Type B pancreatic cell (in vitro differentiated cells): ENCODE results near the gene ANKRD11. TPM values are rescaled to one million over a fixed set of nuclear protein-coding genes. Genes with fewer than 3 reads are reported as not detected.

Experiments
- DNase-seq: peaks from one replicate; pipeline ENCODE4 v3.0.0; 2021; ENCODE audit warnings: mixed read lengths; ENCODE audit not compliant: unreplicated experiment; ENCODE audit errors: extremely low spot score
- H3K27ac Mint-ChIP-seq: 2 replicates; pipeline ENCODE4 v1.8.0; 2021; ENCODE audit warnings: mild to moderate bottlenecking, mixed read lengths
- H3K27me3 Mint-ChIP-seq: 2 replicates; pipeline ENCODE4 v1.8.0; 2021; ENCODE audit warnings: mixed read lengths
- H3K36me3 Mint-ChIP-seq: 2 replicates; pipeline ENCODE4 v1.8.0; 2021; ENCODE audit warnings: mixed read lengths
- H3K4me1 Mint-ChIP-seq: one replicate; pipeline ENCODE4 v1.8.0; 2021; ENCODE audit warnings: mixed read lengths; ENCODE audit not compliant: unreplicated experiment
- H3K4me3 Mint-ChIP-seq: 2 replicates; pipeline ENCODE4 v1.8.0; 2021; ENCODE audit warnings: mild to moderate bottlenecking, mixed read lengths
- H3K9me3 Mint-ChIP-seq: 2 replicates; pipeline ENCODE4 v1.8.0; 2021; ENCODE audit warnings: mixed read lengths
- total RNA-seq: library from RNA; stranded (reverse); gene quantifications from 2 replicates; pipeline ENCODE4 v1.2.1, GENCODE V29; 2021; ENCODE audit warnings: low replicate concordance
- TF ChIP-seq, protein P1 (sequence below): fragments of 200-600 bp; sonication (generic); conservative IDR thresholded peaks from 2 replicates; pipeline ENCODE4 v1.5.0; 2021; ENCODE audit warnings: antibody characterized with exemption, mild to moderate bottlenecking

Gene ANKRD11
- total RNA-seq, 1 donor from 2014 or later = 153 TPM

DNA sequence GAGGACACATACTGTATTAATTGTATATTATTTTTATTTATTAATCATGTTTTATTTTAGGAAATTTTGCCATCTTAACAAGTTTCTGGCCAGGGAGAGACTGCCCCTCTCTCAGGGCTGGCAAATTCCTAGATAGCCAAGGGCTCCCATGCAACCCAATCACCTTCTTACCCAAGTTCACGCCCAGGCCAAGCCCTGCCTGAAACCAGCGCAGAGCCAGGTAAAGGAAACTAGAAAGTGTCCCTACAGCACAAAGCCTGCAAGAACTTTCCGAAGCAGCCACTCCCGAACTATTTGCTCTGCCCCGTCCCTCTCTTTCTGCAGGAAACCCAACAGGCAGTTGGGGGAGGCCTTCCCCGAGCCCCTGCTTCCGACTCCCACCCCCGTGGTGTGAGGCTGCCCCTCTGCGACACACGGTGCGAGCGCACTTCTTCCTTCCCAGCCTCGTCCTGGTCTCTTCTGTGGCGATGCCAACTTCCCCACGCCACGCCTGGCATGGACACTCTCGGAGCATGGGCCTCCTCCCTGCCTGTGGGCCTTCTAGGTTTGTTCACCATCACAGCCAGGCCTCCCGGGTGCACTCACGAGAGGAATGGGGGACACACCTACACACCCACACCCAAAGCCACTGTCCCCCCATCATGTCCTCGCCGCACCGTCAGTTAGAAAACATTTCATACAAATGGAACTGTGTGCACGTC lies 172.5 kb downstream of the ANKRD11 start:
- TF ChIP-seq, protein P1, sequence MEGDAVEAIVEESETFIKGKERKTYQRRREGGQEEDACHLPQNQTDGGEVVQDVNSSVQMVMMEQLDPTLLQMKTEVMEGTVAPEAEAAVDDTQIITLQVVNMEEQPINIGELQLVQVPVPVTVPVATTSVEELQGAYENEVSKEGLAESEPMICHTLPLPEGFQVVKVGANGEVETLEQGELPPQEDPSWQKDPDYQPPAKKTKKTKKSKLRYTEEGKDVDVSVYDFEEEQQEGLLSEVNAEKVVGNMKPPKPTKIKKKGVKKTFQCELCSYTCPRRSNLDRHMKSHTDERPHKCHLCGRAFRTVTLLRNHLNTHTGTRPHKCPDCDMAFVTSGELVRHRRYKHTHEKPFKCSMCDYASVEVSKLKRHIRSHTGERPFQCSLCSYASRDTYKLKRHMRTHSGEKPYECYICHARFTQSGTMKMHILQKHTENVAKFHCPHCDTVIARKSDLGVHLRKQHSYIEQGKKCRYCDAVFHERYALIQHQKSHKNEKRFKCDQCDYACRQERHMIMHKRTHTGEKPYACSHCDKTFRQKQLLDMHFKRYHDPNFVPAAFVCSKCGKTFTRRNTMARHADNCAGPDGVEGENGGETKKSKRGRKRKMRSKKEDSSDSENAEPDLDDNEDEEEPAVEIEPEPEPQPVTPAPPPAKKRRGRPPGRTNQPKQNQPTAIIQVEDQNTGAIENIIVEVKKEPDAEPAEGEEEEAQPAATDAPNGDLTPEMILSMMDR = no peak
- peaks cover 69% of the 10 kb centered on the region for H3K4me1 Mint-ChIP-seq
- no peaks in the 10 kb centered on the region for H3K9me3 Mint-ChIP-seq
- H3K36me3 Mint-ChIP-seq = peaks cover 13% of the 10 kb centered on the region
- peak overlapping the region; percentile 75 for H3K27ac Mint-ChIP-seq
- H3K4me3 Mint-ChIP-seq = no peak overlapping the region
- no peak for DNase-seq
- no peaks in the 10 kb centered on the region for H3K27me3 Mint-ChIP-seq

DNA sequence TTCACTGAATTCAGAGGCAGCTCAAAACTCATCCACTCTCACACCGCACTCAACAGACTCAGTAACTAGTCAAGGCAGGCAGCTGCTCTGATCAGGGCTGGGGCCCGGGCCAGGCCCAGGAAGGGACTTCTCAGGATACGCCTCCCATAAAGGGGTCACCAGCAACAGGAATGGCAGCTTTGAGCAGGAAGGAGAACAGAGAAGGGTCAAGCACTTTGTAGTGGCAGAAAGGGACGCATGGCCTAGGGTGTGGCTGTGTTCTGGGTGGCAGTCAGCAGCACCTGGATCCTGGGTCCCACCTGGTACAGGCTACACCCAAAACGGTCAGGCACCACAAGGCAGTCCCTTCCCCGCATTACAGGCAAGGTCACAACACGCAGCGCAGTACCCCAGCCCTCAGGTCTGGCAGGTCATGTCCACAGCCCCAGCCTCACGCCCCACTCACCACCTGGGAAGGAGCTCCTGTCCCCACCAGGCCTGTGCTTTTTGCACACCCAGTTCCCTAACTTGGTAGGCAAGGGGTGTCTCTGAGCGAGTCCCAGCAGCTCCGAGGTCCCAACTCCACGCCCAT lies 173.2 kb downstream of the ANKRD11 start:
- Mint-ChIP-seq H3K9me3 (no peaks in the 10 kb centered on the region), H3K36me3 (peaks cover 11% of the 10 kb centered on the region), H3K4me1 (peaks cover 65% of the 10 kb centered on the region), H3K27me3 (no peaks in the 10 kb centered on the region), H3K4me3 (peak overlapping the region; percentile 46), H3K27ac (peak overlapping the region; percentile 50)
- DNase-seq = no peak
- TF ChIP-seq, protein P1 = no peak

DNA sequence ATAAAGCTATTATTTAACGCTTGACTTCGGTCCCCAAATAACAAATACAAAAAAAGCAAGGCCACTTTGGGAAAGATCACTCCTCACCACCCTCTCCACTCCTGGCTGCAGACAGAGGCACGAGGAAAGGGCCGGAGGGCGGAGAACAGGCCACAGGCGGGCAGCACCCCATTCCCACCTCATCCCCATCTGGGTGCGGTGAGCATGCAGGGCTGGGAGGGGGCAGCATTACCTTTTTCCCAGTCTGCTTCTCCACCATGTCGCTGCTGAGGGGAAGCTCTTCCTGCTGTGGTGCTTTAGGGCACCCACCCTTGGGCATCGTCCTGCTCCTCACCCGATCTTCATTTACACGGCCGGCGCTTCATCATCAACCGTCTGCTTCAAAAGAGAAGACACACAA lies 173.7 kb downstream of the ANKRD11 start:
- H3K9me3 Mint-ChIP-seq = no peaks in the 10 kb centered on the region
- H3K4me1 Mint-ChIP-seq = peaks cover 60% of the 10 kb centered on the region
- H3K36me3 Mint-ChIP-seq = peaks cover 11% of the 10 kb centered on the region
- no peak for DNase-seq
- H3K27me3 Mint-ChIP-seq = no peaks in the 10 kb centered on the region
- TF ChIP-seq, protein P1 = no peak
- peak overlapping the region; percentile 50 for H3K27ac Mint-ChIP-seq
- H3K4me3 Mint-ChIP-seq = peak overlapping the region; percentile 46

DNA sequence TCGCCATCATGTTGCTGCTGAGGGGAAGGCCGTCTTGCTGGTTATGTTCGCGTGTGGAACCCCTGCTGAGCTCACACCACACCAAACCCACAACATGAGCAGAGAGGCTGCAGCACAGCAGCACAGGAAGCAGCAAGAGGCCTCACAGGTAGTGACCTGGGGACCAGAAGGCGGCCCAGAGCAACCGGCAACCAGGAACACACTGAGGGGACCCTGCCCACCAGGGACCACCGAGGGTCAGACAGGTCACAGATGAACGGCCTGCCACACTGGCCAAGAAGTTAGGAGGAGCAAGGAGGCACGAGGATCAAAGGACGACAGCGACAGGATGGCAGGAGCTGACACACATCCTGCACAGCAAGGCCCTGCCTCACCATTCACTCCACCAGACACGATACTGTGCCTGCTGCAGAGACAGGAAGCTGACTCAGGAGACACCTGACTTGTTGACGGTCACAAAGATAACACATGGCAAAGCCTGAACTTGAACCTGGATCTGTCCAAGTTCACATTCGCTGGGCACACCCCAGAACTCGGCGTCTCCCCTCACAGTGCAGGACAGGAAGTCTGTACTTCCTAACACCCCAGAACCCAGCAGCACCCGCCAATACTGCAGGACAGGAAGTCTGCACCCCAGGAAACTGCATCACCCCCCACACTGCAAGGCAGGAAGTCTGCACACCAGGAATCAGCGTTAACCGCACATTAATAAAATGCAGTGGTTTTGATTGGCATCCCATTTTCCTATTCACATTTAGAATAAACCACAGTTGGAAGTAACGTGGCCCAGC lies 174.4 kb downstream of the ANKRD11 start:
- TF ChIP-seq, protein P1 = no peak
- H3K4me3 Mint-ChIP-seq = no peak overlapping the region
- peaks cover 56% of the 10 kb centered on the region for H3K4me1 Mint-ChIP-seq
- no peaks in the 10 kb centered on the region for H3K27me3 Mint-ChIP-seq
- H3K36me3 Mint-ChIP-seq = peaks cover 16% of the 10 kb centered on the region
- H3K9me3 Mint-ChIP-seq = no peaks in the 10 kb centered on the region
- H3K27ac Mint-ChIP-seq = peak overlapping the region; percentile 39
- no peak for DNase-seq

DNA sequence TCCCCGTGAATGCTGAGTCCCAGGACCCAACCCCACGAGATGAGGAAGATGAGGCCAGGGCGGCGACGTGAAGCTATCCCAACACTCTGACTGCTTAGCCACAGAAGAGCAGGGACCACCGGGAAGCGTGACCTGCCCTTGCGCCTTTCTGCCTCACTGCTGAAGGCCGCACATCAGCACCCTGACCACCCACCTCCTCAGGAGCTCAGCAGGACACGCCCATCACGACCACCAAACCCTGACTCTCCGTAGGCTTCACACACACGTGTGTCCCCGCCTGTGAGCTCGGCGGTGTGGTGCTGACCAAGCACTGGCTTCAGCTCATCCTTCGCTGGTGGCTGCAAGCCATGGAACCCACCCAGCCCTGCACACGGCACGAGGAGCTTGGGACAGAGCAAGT lies 175.1 kb downstream of the ANKRD11 start:
- TF ChIP-seq, protein P1 = no peak
- no peaks in the 10 kb centered on the region for H3K27me3 Mint-ChIP-seq
- DNase-seq = no peak
- H3K27ac Mint-ChIP-seq = peak overlapping the region; percentile 91
- no peaks in the 10 kb centered on the region for H3K9me3 Mint-ChIP-seq
- H3K36me3 Mint-ChIP-seq = peaks cover 16% of the 10 kb centered on the region
- H3K4me3 Mint-ChIP-seq = no peak overlapping the region
- peaks cover 49% of the 10 kb centered on the region for H3K4me1 Mint-ChIP-seq
